Esophagus squamous epithelium (tissue), 4 donors: ENCODE measurements around the gene UNK.
A peak's percentile ranks its signal among the peaks of the same experiment; 100 is the strongest.

Experiments
- CTCF ChIP-seq, 6 experiments: fragments of 450-650 bp in 4 of 6; fragments of 200-600 bp in 2 of 6; sonication (generic) in 2 of 6; IDR thresholded peaks; one replicate each; pipeline ENCODE4 v1.5.1; 2016 to 2019; ENCODE audit warnings: antibody characterized with exemption in 6 of 6, mild to moderate bottlenecking in 4 of 6, moderate library complexity in 4 of 6
- POLR2A ChIP-seq, 4 donors: fragments of 450-650 bp; IDR thresholded peaks; one replicate each; pipeline ENCODE4 v1.6.1; 2017; ENCODE audit warnings: antibody characterized with exemption in 4 of 4, mild to moderate bottlenecking in 4 of 4, moderate library complexity in 3 of 4

- TF ChIP-seq CTCF (IDR thresholded peaks at IDR 0.05): peak; percentile 87 to 95 (median 92)
- TF ChIP-seq POLR2A (IDR thresholded peaks at IDR 0.05): no peak
These were observed 34.8 kb upstream of the UNK start for GRCh38 chr17:75749545-75750389.
